ENCODE data around the gene RBMX.
"Not testable (repeated sequence)": the region's sequence is repeated elsewhere in the genome, so short reads cannot be mapped to it uniquely, and the experiment has no call there.

The RBMX gene

GRCh38 chrX:136878423-136878822 is 2.1 kb downstream of the RBMX start:
- no peak for DNase-seq (ENCODE audit: low spot score)

DNA sequence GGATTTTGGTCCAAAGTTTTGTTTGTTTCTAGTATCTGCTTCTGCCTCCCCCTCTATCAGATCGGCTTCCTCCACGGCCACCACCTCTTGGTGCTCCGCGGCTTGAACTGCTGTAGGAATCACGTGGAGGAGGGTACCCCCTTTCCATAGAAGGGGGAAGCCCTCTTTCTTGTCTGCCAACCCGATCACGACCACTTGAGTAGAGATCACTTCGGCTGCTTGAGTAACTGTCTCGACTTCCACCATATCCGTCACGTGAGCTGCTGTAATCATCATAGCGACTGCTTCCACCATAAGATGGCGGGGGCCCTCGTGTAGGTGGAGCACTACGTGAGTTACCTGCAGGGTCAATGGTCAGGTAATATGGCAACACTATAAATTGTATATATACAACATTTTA is 6.4 kb downstream of the RBMX start:
- DNase-seq (ENCODE audit: low spot score) = not testable (repeated sequence)

DNA sequence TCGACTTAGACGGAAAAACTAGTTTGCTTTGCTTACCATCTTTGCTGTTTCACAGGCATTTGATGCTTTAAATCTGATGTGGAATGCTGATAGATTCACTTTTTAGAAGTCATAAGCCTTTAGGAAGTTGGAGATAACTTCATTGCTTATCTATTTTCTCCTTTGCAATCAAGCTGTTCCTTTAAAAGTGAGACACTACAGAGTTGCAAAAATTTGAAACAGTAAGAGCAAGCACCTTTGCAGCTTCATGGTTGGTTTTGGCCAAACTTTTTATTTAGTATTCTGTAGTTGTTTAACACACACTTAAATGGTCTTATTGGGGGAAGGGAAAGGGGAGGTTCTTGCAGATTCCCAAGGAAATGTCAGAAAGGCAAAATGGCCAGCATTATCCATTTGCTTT is 7.3 kb downstream of the RBMX start:
- not testable (repeated sequence) for DNase-seq (ENCODE audit: low spot score)

GRCh38 chrX:136872091-136872700 is 8.3 kb downstream of the RBMX start:
- DNase-seq (ENCODE audit: low spot score) = no peak

DNA sequence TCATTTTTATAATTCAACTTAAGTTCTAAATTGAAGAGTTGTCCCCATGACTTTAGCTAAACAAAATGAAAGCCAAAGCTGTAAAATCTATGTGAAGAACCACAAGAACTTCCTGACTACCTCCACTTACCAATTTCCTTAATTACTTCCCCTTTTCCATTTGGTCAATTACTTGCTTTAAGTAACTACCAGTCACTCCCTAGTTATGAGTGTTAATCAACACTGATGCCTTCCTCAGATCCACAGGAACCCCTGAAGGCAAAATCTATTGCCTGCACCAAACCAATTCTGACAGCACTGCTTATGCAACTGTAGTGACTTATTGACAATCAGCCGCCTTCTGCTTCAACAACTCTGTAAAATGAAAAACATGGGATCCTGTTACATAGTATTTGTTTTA is 10.5 kb downstream of the RBMX start:
- no peak for DNase-seq (ENCODE audit: low spot score)

DNA sequence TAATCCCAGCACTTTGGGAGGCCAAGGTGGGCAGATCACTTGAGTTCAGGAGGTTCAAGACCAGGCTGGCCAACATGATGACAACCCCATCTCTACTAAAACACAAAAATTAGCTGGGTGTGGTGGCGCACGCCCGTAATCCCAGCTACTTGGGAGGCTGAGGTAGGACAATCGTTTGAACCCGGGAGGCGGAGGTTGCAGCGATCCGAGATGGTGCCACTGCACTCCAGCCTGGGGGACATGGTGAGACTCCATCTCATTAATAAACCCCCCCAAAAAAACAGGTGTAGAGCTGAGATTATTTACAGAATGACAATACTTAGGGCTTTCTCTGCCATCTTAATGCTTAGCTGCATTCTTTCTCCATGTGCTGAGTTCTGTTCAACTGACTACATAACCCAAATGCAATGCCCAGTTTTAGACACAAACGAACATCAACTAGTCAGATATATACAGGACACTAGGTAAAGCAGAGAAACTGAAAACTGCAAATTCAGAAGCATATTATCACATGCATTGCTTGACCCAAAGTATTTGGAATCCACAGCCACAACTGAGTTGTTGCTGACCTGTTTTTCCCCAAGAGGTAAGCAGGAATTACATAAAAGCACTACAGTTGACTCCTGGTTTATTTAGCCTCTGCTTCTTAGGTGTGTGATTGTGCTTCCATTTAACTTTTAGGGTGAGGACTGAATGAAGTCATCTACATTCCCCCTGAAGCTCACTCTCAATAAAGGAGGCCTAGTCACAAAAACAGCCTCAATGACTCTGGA is 12.1 kb downstream of the RBMX start:
- DNase-seq (ENCODE audit: low spot score) = no peak

DNA sequence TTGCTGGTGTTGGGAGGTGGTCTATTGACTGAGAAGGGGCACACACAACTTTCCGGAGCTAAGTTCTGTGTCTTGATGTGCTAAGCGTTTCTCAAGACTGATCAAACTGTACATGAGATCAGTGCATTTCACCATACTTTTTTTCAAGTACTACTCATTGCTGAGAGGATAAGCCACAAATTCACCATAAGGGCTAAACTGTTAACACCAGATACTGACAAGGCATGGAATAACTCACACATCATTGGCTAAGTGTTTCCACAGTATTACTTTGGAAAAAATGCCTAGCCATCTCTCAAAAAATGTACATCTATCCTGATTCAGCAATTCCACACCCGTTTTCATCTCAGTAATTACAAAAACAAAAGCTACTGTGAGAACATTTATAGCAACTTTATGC is 13.0 kb downstream of the RBMX start:
- no peak for DNase-seq (ENCODE audit: low spot score)

DNA sequence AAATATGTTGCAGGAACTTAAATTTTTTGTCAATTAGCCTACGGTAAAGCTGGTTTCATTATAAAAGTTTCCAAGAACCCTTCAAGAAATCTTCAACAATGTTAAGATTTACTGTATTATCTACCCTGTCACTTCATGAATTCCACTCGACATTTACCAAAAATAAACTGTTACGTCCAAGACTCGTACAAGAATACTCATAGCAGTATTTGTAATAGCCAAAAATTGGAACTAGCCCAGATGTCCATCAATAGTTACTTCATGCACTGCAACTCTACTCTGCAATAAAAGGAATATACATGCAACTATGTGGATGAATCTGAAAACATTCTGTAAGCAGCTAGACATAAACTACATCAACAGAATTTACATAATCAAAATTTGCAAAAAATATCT is 13.4 kb downstream of the RBMX start:
- no peak for DNase-seq (ENCODE audit: low spot score)

- DNase-seq (ENCODE audit: low spot score) = no peak
Observed at GRCh38 chrX:136866337-136867095, 14.0 kb downstream of the RBMX start.

DNA sequence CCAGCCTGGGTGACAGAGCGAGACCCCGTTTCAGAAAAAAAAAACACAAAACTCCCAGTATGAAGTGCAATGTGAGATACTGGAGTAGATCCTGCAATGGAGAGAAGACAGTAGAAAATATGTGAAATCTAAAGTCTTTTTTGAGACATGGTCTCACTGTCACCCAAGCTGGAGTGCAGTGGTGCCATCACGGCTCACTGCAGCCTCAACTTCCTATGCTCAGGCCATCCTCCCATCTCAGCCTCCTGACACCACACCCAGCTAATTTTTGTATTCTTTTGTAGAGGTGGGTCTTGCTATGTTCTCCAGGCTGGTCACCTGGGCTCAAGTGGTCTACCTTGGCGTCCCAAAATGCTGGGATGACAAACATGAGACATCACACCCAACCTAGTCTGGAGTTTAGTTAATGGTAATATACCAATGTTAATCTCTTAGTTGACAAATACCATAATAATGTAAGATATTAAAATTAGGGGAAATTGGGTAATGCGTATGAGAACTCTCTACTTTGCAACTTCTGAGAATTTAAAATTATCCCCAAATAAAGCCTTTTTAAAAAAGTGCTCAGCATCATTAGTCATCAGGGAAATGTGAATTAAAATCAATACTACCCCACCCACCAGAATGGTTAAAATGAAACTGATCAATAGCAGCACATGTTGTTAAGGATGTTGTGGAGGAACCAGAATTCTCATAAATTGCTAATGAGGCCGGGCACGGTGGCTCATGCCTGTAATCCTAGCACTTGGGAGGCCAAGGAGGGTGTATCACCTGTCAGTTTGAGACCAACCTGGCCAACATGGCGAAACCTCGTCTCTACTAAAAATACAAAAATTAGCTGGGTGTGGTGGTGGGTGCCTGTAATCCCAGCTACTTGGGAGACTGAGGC is 15.0 kb downstream of the RBMX start:
- DNase-seq (ENCODE audit: low spot score) = no peak

DNA sequence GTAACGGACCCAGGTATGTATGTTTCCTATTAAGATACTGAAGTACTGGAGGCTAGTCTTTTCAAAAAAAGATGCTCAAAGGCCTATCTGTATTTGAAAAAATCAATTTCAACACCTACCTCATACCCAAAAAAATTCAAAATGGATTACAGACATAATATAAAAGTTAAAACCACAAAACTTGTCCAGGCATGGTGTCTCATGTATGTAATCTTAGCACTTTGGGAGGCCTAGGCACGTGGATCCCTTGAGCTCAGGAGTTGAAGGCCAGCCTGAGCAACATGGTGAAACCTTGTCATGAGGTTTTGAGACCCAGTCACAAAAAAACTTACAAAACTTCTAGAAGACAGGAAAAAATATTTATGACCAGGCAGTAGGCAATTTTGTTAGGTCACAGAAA is 16.7 kb downstream of the RBMX start:
- DNase-seq (ENCODE audit: low spot score) = no peak

DNA sequence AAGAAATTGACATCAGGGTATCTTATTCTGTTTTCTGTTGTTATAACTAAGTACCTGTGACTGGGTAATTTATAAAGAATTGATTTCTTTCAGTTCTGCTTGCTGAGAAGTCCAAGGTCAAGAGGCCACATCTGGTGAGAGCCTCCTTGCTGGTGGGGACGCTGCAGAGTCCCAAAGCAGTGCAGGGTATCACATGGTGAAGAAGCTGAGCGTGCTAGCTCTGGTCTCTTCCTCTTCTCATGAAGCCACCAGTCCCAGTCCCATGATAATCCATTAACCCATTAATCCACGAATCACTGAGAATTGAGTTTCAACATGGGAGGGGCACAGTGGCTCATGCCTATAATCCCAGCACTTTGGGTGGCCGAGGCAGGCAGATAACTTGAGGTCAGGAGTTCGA is 18.0 kb downstream of the RBMX start:
- no peak for DNase-seq (ENCODE audit: low spot score)

- no peak for DNase-seq (ENCODE audit: low spot score)
Observed at GRCh38 chrX:136861877-136862276, 18.6 kb downstream of the RBMX start.

DNA sequence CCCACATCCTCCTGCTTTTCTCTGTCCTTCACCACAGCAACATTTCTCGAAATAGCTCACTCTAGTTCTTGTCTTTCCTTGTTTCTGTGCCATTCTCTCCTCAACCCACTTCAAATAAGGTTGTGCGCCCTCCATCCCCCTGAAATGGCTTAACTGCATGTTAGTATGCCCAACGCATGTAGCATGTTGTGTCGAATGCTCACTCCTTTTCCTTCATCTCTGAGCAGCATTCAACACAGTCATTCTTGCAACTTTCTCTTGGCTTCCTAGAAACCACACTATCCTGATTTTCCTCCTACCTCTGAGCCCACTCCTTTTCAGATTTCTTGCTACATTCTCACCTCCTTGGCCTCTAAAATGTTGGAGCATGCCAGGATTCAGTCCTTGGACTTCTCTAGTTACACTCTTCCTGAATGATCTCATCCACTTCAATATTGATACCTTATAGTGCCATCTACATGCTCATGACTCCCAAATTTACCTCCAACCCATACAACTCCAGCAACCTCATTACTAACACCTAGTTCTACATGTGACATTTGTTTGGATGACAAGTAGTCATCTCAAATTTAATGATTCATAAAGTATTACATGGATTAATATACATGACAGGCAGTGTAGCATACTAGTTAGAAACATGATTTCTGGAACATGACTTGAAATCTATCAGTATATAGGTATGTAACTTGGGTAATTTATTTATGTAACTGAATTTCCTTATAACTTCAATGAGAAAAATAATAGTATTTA is 22.3 kb downstream of the RBMX start:
- no peak for DNase-seq (ENCODE audit: low spot score)

DNA sequence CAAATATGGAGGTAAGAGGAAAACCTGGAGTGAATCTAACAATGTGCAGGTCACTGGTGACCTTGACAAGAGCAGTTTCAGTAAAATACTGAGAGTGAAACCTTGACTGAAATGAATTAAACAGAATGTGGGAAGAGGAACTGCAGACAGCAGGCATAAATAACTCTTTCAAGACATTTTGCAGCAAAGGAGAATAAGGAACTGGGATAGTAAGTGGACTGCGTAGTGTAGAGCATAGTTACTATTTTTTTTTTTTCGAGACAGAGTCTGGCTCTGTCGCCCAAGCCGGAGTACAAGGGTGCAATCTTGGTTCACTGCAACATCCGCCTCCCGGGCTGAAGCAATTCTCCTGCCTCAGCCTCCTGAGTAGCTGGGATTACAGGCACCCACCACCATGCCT is 24.0 kb downstream of the RBMX start:
- no peak for DNase-seq (ENCODE audit: low spot score)

- DNase-seq (ENCODE audit: low spot score) = no peak
Observed at GRCh38 chrX:136856050-136856449, 24.5 kb downstream of the RBMX start.

GRCh38 chrX:136851526-136851925 is 29.0 kb downstream of the RBMX start:
- DNase-seq (ENCODE audit: low spot score) = no peak

GRCh38 chrX:136850441-136851175 is 29.9 kb downstream of the RBMX start:
- no peak for DNase-seq (ENCODE audit: low spot score)

- DNase-seq (ENCODE audit: low spot score) = no peak
Observed at GRCh38 chrX:136849395-136849794, 31.1 kb downstream of the RBMX start.

DNA sequence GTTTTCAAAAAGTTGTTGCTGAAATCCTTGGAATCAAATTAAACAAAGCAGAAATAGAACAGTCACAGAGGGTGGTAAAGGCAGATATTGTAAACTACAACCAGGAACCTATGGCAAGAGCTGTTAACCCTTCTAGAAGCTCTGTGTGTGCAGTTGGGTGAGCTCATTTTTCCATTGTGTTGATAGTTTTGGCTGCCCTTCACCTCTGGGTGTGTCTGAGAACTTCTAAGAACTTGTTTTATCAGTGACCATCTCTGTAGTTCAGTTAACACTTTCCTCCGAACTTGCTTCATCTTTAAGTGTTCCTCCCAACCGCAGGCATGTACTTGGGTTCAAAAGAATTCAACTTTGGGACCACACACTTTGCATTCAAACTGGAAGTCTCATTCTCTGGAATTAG is 32.7 kb downstream of the RBMX start:
- DNase-seq (ENCODE audit: low spot score) = no peak

- no peak for DNase-seq (ENCODE audit: low spot score)
Observed at GRCh38 chrX:136839196-136839595, 41.3 kb downstream of the RBMX start.

Data from CD4-positive, alpha-beta T cell treated with Interleukin-6 at 100 ng/mL for 8 hours (primary cell).